Prostate gland (tissue), 2 donors: ENCODE measurements around the gene BCL6B.

Experiments used
- CTCF ChIP-seq, 4 experiments: fragments of 200-600 bp in 2 of 4; fragments of 450-650 bp in 2 of 4; sonication (generic) in 2 of 4; IDR thresholded peaks; 1 replicate in 3 of 4; 2 replicates in 1 of 4; pipeline ENCODE4 v1.5.1; 2016 to 2019; ENCODE audit warnings: antibody characterized with exemption in 4 of 4, mild to moderate bottlenecking in 2 of 4, moderate library complexity in 2 of 4
- POLR2AphosphoS5 ChIP-seq: sonication (generic); formaldehyde crosslinking; IDR thresholded peaks from one replicate; pipeline ENCODE4 v1.6.1; 2017; ENCODE audit warnings: antibody characterized with exemption

GRCh38 chr17:7018331-7018964 is 4.4 kb upstream of the BCL6B start:
- TF ChIP-seq CTCF (IDR thresholded peaks at IDR 0.05), result no peak
- TF ChIP-seq POLR2AphosphoS5, result no peak
